ENCODE results near the gene ARHGAP44. TPM values are rescaled to one million over a fixed set of nuclear protein-coding genes. Genes with fewer than 3 reads are reported as not detected.

ARHGAP44 gene
- total RNA-seq, 1 experiment from 2014 or later: 9.9 TPM

- H3K27ac ChIP-seq (ENCODE audit: insufficient read length, low read depth, low read length): no peak overlapping the region
- H3K23ac ChIP-seq (ENCODE audit: insufficient read length, low read depth, low read length): no peak overlapping the region
- Mint-ChIP-seq H3K4me1 (no peaks in the 10 kb centered on the region), H3K27me3 (ENCODE audit: low read depth) (no peaks in the 10 kb centered on the region), H3K4me3 (no peak overlapping the region), H3K27ac (no peak overlapping the region), H3K36me3 (ENCODE audit: insufficient read depth in 1 of 3, low read depth in 3 of 3) (peaks cover 19 to 36% (median 34%) of the 10 kb centered on the region in 3 experiments), H3K9me3 (no peaks in the 10 kb centered on the region)
- no CpG with 5 or more reads among the region's 10 CpGs for WGBS (ENCODE audit: extremely low coverage, insufficient read length, low lambda C conversion rate)
- no peak overlapping the region for H3K14ac ChIP-seq (ENCODE audit: insufficient read depth, low read length)
- H2AK5ac ChIP-seq (ENCODE audit: insufficient read length, low read length): no peak overlapping the region
- no peak for DNase-seq
- no peak overlapping the region for H3K9ac ChIP-seq (ENCODE audit: extremely low read depth, insufficient read length, low read length)
- no peaks in the 10 kb centered on the region for H3K79me2 ChIP-seq (ENCODE audit: insufficient read depth, low read length)
- H3K18ac ChIP-seq (ENCODE audit: insufficient read length, low read depth, low read length): no peak overlapping the region
- no peaks in the 10 kb centered on the region for H3K4me1 ChIP-seq (ENCODE audit: insufficient read depth, low read length)
- no peak overlapping the region for H2BK120ac ChIP-seq (ENCODE audit: low read depth, low read length, poor library complexity, severe bottlenecking)
- no peak overlapping the region for H3K56ac ChIP-seq (ENCODE audit: insufficient read length, low read depth, low read length)
- H4K20me1 ChIP-seq (ENCODE audit: control insufficient read depth, insufficient read depth, insufficient read length): no peaks in the 10 kb centered on the region
- H3K4me2 ChIP-seq (ENCODE audit: insufficient read depth, insufficient read length, low read length): no peak overlapping the region
- no peaks in the 10 kb centered on the region for H3K27me3 ChIP-seq (ENCODE audit: insufficient read depth, low read length)
- H3K4ac ChIP-seq (ENCODE audit: low read depth, low read length): no peak overlapping the region
- no peak overlapping the region for H4K5ac ChIP-seq (ENCODE audit: insufficient read length, low read depth, low read length)
- TF ChIP-seq CTCF (conservative IDR thresholded peaks at IDR 0.05): no peak
- H3K23me2 ChIP-seq (ENCODE audit: insufficient read length, low read depth, low read length, poor library complexity, severe bottlenecking): no peaks in the 10 kb centered on the region
- no peak overlapping the region for H4K91ac ChIP-seq (ENCODE audit: insufficient read length, low read depth, low read length)
- no peak overlapping the region for H4K8ac ChIP-seq (replicated peaks; ENCODE audit: insufficient read length, low read depth, low read length)
- no peak overlapping the region for H2BK5ac ChIP-seq (ENCODE audit: insufficient read length, low read length)
- no peak overlapping the region for H2BK15ac ChIP-seq (ENCODE audit: low read depth, low read length)
- no peaks in the 10 kb centered on the region for H3K79me1 ChIP-seq (ENCODE audit: insufficient read depth, low read depth, low read length, poor library complexity, severe bottlenecking)
- no peak overlapping the region for H2AFZ ChIP-seq (ENCODE audit: low read length)
- H3K9me3 ChIP-seq (ENCODE audit: control insufficient read depth, low read depth, low read length): no peaks in the 10 kb centered on the region
- H2BK12ac ChIP-seq (ENCODE audit: insufficient read length, low read depth, low read length): no peak overlapping the region
- H3T11ph ChIP-seq (ENCODE audit: low read length): no peak overlapping the region
- H2BK20ac ChIP-seq (ENCODE audit: low read depth, low read length, poor library complexity, severe bottlenecking): no peak overlapping the region
Observed at GRCh38 chr17:12918142-12918541, 128.8 kb downstream of the ARHGAP44 start.
